Testis (tissue), 2 donors: Measurements from ENCODE around the gene ADH7.

Source experiments
- POLR2A ChIP-seq: fragments of 450-650 bp; IDR thresholded peaks from one replicate; pipeline ENCODE4 v1.6.1; 2017; ENCODE audit warnings: antibody characterized with exemption, mild to moderate bottlenecking, moderate library complexity
- TF ChIP-seq, protein P1 (sequence below), 3 experiments: fragments of 450-650 bp in 2 of 3; fragments of 200-600 bp in 1 of 3; sonication (generic) in 1 of 3; IDR thresholded peaks; one replicate each; pipeline ENCODE4 v1.5.1; 2016 to 2019; ENCODE audit warnings: antibody characterized with exemption in 3 of 3, mild to moderate bottlenecking in 2 of 3, moderate library complexity in 1 of 3

DNA sequence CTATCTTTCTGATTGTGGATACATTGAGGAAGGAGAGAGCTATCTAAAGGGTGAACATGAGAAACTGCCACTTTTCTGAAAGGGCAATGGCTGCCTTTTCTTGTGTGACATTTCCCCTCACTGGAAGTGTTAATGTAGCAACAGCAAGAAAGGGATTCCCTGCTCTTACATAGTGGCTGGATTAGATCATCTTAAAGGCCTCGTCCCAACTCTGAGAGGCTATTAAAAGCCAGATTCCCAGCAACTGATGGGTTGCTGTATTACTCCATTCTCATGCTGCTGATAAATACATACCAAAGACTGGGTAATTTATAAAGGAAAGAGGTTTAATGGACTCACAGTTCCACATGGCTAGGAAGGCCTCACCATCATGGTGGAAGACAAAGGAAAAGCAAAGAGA lies 33.7 kb upstream of the ADH7 start:
- TF ChIP-seq, protein P1, sequence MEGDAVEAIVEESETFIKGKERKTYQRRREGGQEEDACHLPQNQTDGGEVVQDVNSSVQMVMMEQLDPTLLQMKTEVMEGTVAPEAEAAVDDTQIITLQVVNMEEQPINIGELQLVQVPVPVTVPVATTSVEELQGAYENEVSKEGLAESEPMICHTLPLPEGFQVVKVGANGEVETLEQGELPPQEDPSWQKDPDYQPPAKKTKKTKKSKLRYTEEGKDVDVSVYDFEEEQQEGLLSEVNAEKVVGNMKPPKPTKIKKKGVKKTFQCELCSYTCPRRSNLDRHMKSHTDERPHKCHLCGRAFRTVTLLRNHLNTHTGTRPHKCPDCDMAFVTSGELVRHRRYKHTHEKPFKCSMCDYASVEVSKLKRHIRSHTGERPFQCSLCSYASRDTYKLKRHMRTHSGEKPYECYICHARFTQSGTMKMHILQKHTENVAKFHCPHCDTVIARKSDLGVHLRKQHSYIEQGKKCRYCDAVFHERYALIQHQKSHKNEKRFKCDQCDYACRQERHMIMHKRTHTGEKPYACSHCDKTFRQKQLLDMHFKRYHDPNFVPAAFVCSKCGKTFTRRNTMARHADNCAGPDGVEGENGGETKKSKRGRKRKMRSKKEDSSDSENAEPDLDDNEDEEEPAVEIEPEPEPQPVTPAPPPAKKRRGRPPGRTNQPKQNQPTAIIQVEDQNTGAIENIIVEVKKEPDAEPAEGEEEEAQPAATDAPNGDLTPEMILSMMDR (IDR thresholded peaks at IDR 0.05): no peak
- TF ChIP-seq POLR2A: no peak
